OCI-LY1 (cell line): ENCODE data around the gene PGS1.

ENCODE experiments used
- H2AFZ ChIP-seq: fragments of 200-600 bp; sonication (generic), shearing (Covaris generic); 2 replicates; pipeline ENCODE4 v1.6.0; 2014; ENCODE audit warnings: antibody characterized with exemption, mild to moderate bottlenecking, low read length
- H3F3A ChIP-seq: fragments of 200-600 bp; sonication (generic), shearing (Covaris generic); 2 replicates; pipeline ENCODE4 v1.6.0; 2014; ENCODE audit warnings: mild to moderate bottlenecking, antibody characterized with exemption, low read length, moderate library complexity; ENCODE audit not compliant: insufficient read depth
- H3K27ac ChIP-seq: fragments of 200-600 bp; sonication (generic); 2 replicates; pipeline ENCODE4 v1.5.1; 2014; ENCODE audit warnings: low read length, mixed run types, mild to moderate bottlenecking, low read depth; ENCODE audit not compliant: poor library complexity, severe bottlenecking
- H3K27me3 ChIP-seq: fragments of 200-600 bp; sonication (generic); 2 replicates; pipeline ENCODE4 v1.6.0; 2014; ENCODE audit warnings: antibody characterized with exemption, mild to moderate bottlenecking, low read length, moderate library complexity; ENCODE audit not compliant: insufficient read depth
- H3K36me3 ChIP-seq: fragments of 200-600 bp; sonication (generic); 2 replicates; pipeline ENCODE4 v1.6.1; 2014; ENCODE audit warnings: mild to moderate bottlenecking, antibody characterized with exemption, low read length, moderate library complexity, mixed read lengths; ENCODE audit not compliant: insufficient read depth
- H3K4me1 ChIP-seq: fragments of 200-600 bp; sonication (generic); 2 replicates; pipeline ENCODE4 v1.5.1; 2014; ENCODE audit warnings: mild to moderate bottlenecking, low read length, moderate library complexity; ENCODE audit not compliant: insufficient read depth, severe bottlenecking
- H3K4me2 ChIP-seq: fragments of 200-600 bp; sonication (generic), shearing (Covaris generic); 2 replicates; pipeline ENCODE4 v1.6.1; 2014; ENCODE audit warnings: low read length
- H3K4me3 ChIP-seq: fragments of 200-600 bp; sonication (generic); 2 replicates; pipeline ENCODE4 v1.5.1; 2014; ENCODE audit warnings: low read length, low read depth, mild to moderate bottlenecking, mixed read lengths; ENCODE audit not compliant: poor library complexity, severe bottlenecking
- H3K79me2 ChIP-seq: fragments of 200-600 bp; shearing (Covaris generic); 2 replicates; pipeline ENCODE4 v1.6.1; 2016; ENCODE audit warnings: mixed run types, low read length, mixed read lengths; ENCODE audit not compliant: insufficient read depth
- H3K9ac ChIP-seq: fragments of 200-600 bp; sonication (generic), shearing (Covaris generic); 2 replicates; pipeline ENCODE4 v1.6.1; 2014; ENCODE audit warnings: mild to moderate bottlenecking, low read length, mixed read lengths
- H3K9me2 ChIP-seq: fragments of 200-600 bp; sonication (generic), shearing (Covaris generic); 2 replicates; pipeline ENCODE4 v1.6.1; 2014; ENCODE audit warnings: low read depth, mild to moderate bottlenecking, low read length, mixed read lengths
- H3K9me3 ChIP-seq: fragments of 200-600 bp; shearing (Covaris generic); 2 replicates; pipeline ENCODE4 v1.6.1; 2014; ENCODE audit warnings: low read length, mixed read lengths
- H4K20me1 ChIP-seq: fragments of 200-600 bp; sonication (generic), shearing (Covaris generic); 2 replicates; pipeline ENCODE4 v1.6.0; 2016; ENCODE audit warnings: mild to moderate bottlenecking, low read length; ENCODE audit not compliant: insufficient read depth
- EZH2 ChIP-seq: fragments of 200-600 bp; sonication (generic), shearing (Covaris generic); IDR thresholded peaks from 2 replicates; pipeline ENCODE4 v1.8.0; 2017; ENCODE audit warnings: borderline replicate concordance, mixed run types, mild to moderate bottlenecking, antibody characterized with exemption, low read length, moderate library complexity, mixed read lengths
- TF ChIP-seq, protein P1 (sequence below): fragments of 200-600 bp; sonication (generic), shearing (Covaris generic); IDR thresholded peaks from 2 replicates; pipeline ENCODE4 v1.5.1; 2017; ENCODE audit warnings: mild to moderate bottlenecking, antibody characterized with exemption, low read length, moderate library complexity, mixed read lengths

The PGS1 gene

DNA sequence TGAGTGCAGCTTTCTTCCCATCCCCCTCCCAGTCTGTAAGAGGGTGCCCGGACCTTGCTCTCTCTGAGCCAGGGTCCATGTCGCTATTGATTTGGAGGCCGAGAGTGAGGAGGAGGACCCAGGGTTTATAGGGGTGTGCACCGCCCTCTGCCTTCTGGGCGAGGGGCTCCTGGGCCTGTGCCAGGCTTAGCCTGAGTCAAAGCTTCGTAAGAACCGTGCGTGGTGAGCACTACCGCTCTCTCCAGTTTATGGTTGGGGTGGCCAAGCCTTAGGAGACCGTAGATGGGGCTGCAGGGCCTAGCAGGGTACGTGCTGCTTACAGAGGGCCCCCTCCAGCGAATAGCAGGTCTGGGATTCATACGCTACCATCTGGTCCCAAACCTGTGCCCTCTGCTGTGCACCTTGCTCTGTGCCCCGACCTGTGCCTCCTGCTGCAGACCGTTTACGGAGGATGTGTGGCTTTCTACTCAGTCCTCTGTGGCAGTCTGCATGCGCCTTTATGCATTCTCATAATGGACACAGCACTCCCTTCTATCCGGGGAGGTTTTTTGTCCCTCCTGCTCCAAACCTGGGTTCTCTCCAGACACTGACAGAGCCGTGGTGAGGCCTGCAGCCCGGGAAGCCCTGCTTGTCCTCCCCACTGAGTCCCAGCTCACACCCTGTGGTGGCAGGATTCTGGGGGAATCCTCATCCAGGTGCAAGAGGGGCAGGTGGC lies 54.7 kb downstream of the PGS1 start:
- Histone ChIP-seq H3K4me3 (no peak overlapping the region), H3K79me2 (no peaks in the 10 kb centered on the region), H3F3A (no peaks in the 10 kb centered on the region), H3K4me2 (no peak overlapping the region), H2AFZ (no peak overlapping the region), H3K4me1 (no peaks in the 10 kb centered on the region), H3K9ac (no peak overlapping the region), H3K9me2 (no peaks in the 10 kb centered on the region), H4K20me1 (no peaks in the 10 kb centered on the region), H3K27me3 (no peaks in the 10 kb centered on the region), H3K27ac (no peak overlapping the region), H3K36me3 (no peaks in the 10 kb centered on the region; the same call in 1 of the 2 replicates), H3K9me3 (no peaks in the 10 kb centered on the region)
- no peak for TF ChIP-seq EZH2
- TF ChIP-seq, protein P1, sequence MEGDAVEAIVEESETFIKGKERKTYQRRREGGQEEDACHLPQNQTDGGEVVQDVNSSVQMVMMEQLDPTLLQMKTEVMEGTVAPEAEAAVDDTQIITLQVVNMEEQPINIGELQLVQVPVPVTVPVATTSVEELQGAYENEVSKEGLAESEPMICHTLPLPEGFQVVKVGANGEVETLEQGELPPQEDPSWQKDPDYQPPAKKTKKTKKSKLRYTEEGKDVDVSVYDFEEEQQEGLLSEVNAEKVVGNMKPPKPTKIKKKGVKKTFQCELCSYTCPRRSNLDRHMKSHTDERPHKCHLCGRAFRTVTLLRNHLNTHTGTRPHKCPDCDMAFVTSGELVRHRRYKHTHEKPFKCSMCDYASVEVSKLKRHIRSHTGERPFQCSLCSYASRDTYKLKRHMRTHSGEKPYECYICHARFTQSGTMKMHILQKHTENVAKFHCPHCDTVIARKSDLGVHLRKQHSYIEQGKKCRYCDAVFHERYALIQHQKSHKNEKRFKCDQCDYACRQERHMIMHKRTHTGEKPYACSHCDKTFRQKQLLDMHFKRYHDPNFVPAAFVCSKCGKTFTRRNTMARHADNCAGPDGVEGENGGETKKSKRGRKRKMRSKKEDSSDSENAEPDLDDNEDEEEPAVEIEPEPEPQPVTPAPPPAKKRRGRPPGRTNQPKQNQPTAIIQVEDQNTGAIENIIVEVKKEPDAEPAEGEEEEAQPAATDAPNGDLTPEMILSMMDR = no peak

DNA sequence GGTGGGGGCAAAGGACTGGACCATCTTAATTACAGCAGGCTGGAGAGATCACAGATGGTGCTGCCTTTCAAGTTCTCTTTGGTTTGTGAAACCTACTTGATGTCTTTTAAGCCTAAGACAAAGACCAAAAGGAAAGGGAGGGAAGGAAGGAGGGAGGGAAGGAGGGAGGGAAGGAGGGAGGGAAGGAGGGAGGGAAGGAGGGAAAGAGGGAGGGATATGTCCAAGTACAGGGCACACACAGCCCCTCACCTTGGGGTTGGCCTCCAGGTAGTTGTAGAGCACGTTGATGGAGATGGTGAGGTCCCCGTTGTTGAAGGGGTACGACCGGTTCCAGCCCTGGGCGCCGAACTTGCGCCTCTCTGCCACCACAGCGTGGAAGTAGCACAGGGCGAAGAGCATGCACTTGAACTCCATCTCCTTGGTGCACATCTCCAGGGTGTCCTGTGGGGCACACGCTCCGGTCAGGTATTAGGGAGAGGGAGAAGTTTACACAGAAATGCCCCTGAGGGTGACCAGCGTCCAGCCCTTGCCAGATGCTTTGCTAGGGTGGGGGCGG lies 55.4 kb downstream of the PGS1 start:
- Histone ChIP-seq H3K27me3 (no peaks in the 10 kb centered on the region), H3K9me3 (no peaks in the 10 kb centered on the region), H4K20me1 (no peaks in the 10 kb centered on the region), H3K27ac (no peak overlapping the region), H3F3A (no peaks in the 10 kb centered on the region), H3K4me1 (no peaks in the 10 kb centered on the region), H3K79me2 (no peaks in the 10 kb centered on the region), H3K9me2 (no peaks in the 10 kb centered on the region), H3K36me3 (no peaks in the 10 kb centered on the region; the same call in 1 of the 2 replicates), H2AFZ (no peak overlapping the region), H3K4me2 (no peak overlapping the region), H3K4me3 (no peak overlapping the region), H3K9ac (no peak overlapping the region)
- TF ChIP-seq EZH2 = no peak
- TF ChIP-seq, protein P1 = no peak

DNA sequence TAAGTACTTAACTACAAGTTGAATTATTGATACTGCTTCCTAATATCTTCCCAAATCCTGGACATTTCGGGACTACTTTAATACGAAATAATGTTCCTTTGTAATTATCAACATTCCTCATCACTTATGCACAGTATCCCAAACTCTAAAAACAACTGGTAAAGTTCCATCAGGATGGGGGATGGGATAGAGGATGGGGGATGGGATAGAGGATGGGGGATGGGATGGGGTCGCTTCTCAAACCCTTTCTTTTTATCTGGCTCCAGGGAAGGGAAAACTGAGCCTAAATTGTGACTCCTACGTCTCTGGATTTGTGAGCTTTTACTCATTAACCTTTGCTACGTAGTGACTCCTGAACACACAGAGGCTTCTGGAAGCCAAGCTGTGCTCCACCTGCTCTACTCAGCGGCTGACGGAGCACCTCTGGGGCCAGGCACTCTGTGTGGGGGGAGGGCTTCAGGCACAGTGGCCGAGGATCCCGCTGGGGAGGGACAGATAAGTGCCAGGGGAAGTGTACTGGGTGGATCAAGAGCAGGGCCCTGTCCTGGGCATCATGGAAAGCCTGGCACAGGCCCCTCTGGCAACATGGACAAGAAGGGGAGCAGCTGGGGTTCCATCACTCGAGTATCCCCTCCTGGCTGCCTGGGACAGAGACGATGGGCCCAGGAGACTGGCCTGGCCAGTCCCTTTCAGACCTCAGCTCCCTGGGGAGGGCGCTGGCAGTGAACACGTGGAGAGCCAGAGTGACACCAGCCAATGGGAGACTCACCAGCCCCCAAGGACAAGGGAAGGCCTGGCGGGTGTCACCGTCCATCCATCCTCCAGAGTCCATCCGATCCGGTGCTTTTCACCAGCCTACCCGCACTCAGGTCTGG lies 56.2 kb downstream of the PGS1 start:
- H3K4me1 ChIP-seq = no peaks in the 10 kb centered on the region
- no peak overlapping the region for H3K9ac ChIP-seq
- H3K4me2 ChIP-seq = no peak overlapping the region

More for the DNA sequence above, 56.2 kb downstream of the PGS1 start:
- H3K36me3 ChIP-seq = no peaks in the 10 kb centered on the region
- no peaks in the 10 kb centered on the region for H3K27me3 ChIP-seq
- H3K9me2 ChIP-seq = no peaks in the 10 kb centered on the region
- no peaks in the 10 kb centered on the region for H3F3A ChIP-seq
- TF ChIP-seq EZH2 = no peak
- TF ChIP-seq, protein P1 = no peak
- H3K9me3 ChIP-seq = no peaks in the 10 kb centered on the region
- no peaks in the 10 kb centered on the region for H4K20me1 ChIP-seq
- no peak overlapping the region for H3K4me3 ChIP-seq
- no peaks in the 10 kb centered on the region for H3K79me2 ChIP-seq
- no peak overlapping the region for H3K27ac ChIP-seq
- no peak overlapping the region for H2AFZ ChIP-seq
